ENCODE measurements around the gene RSL1D1.

GRCh38 chr16:11843206-11843605 is 8.1 kb downstream of the RSL1D1 start:
- TF ChIP-seq ZNF24 (IDR thresholded peaks at IDR 0.05) (no peak), POLR2AphosphoS5 (IDR thresholded peaks at IDR 0.05; ENCODE audit: low read length) (no peak), CBX3 (IDR thresholded peaks at IDR 0.05; ENCODE audit: borderline replicate concordance, low read depth) (no peak), CTCF (IDR thresholded peaks at IDR 0.05 in 2 of 3, conservative IDR thresholded peaks at IDR 0.05 in 1 of 3; ENCODE audit: control insufficient read depth in 2 of 3, extremely low read depth in 1 of 3, insufficient read depth in 1 of 3, low read depth in 3 of 3, low read length in 3 of 3) (no peak), ZBTB33 (IDR thresholded peaks at IDR 0.05) (no peak), POLR2A (IDR thresholded peaks at IDR 0.05; ENCODE audit: low read depth, low read length) (no peak)

All from GM12878 (cell line).